ENCODE data around the gene NTM. TPM values are rescaled to one million over a fixed set of nuclear protein-coding genes. Genes with fewer than 3 reads are reported as not detected.

Gene NTM
- total RNA-seq, 1 experiment from 2014 or later: 8.6 TPM

GRCh38 chr11:132037467-132037862, 667.0 kb downstream of the NTM start:
- Histone ChIP-seq H3K4me3 (ENCODE audit: low read depth, low read length, poor library complexity, severe bottlenecking) (no peak overlapping the region), H3K9me3 (ENCODE audit: low read depth, low read length, poor library complexity, severe bottlenecking) (peaks cover 3% of the 10 kb centered on the region), H3K27me3 (replicated peaks; ENCODE audit: insufficient read depth, low read depth, low read length, poor library complexity) (no peaks in the 10 kb centered on the region), H3K4me1 (ENCODE audit: insufficient read depth, low read length, poor library complexity, severe bottlenecking) (peaks cover 11% of the 10 kb centered on the region), H3K27ac (ENCODE audit: low read depth, low read length, poor library complexity, severe bottlenecking) (no peak overlapping the region), H3K36me3 (ENCODE audit: insufficient read depth, low read length, poor library complexity, severe bottlenecking) (no peaks in the 10 kb centered on the region)
- TF ChIP-seq EZH2 (IDR thresholded peaks at IDR 0.05; ENCODE audit: borderline replicate concordance, low read depth, low read length, poor library complexity, severe bottlenecking) (no peak), CTCF (conservative IDR thresholded peaks at IDR 0.05; ENCODE audit: low read depth, low read length) (no peak)
- POLR2A ChIA-PET (ENCODE audit: low non-redundant PET): no interaction called here
- CTCF ChIA-PET: no interaction called here
- no peak for DNase-seq (ENCODE audit: low spot score)
- BruUV-seq (replicated peaks): no TSS peak
- intact Hi-C loops (cut with micrococcal nuclease; ENCODE audit: unreplicated experiment): no loop called here

GRCh38 chr11:132037956-132038355, 667.5 kb downstream of the NTM start:
- Histone ChIP-seq H3K9me3 (ENCODE audit: low read depth, low read length, poor library complexity, severe bottlenecking) (peaks cover 3% of the 10 kb centered on the region), H3K27ac (ENCODE audit: low read depth, low read length, poor library complexity, severe bottlenecking) (no peak overlapping the region), H3K36me3 (ENCODE audit: insufficient read depth, low read length, poor library complexity, severe bottlenecking) (no peaks in the 10 kb centered on the region), H3K4me1 (ENCODE audit: insufficient read depth, low read length, poor library complexity, severe bottlenecking) (peaks cover 7% of the 10 kb centered on the region), H3K27me3 (replicated peaks; ENCODE audit: insufficient read depth, low read depth, low read length, poor library complexity) (no peaks in the 10 kb centered on the region), H3K4me3 (ENCODE audit: low read depth, low read length, poor library complexity, severe bottlenecking) (no peak overlapping the region)
- no peak for TF ChIP-seq EZH2 (IDR thresholded peaks at IDR 0.05; ENCODE audit: borderline replicate concordance, low read depth, low read length, poor library complexity, severe bottlenecking)
- no peak for DNase-seq (ENCODE audit: low spot score)
- intact Hi-C loops (cut with micrococcal nuclease; ENCODE audit: unreplicated experiment): no loop called here
- ChIA-PET POLR2A (ENCODE audit: low non-redundant PET) (no interaction called here), CTCF (no interaction called here)
- BruUV-seq (replicated peaks): no TSS peak

DNA sequence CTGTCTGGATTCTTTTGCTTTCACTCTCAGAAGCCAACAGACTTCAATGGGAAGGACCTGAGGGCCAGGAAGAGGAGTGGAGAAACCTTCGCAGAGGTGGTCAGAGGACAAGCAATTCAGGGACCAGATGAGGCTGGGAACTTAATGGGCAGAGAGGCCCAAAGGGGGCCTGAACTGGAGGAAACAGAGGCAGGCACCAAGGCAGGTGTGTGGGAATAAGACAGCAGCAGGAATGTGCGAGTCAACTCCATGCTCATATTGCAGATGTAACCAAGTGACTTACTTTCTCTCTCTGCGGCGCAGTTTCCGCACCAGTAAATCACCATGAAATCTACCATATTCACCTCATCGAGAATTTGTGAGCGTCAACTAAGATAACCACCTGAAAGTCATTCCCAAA, 669.1 kb downstream of the NTM start:
- Histone ChIP-seq H3K27me3 (replicated peaks; ENCODE audit: insufficient read depth, low read depth, low read length, poor library complexity) (no peaks in the 10 kb centered on the region), H3K9me3 (ENCODE audit: low read depth, low read length, poor library complexity, severe bottlenecking) (peaks cover 3% of the 10 kb centered on the region), H3K4me1 (ENCODE audit: insufficient read depth, low read length, poor library complexity, severe bottlenecking) (peaks cover 3% of the 10 kb centered on the region), H3K27ac (ENCODE audit: low read depth, low read length, poor library complexity, severe bottlenecking) (no peak overlapping the region), H3K4me3 (ENCODE audit: low read depth, low read length, poor library complexity, severe bottlenecking) (no peak overlapping the region), H3K36me3 (ENCODE audit: insufficient read depth, low read length, poor library complexity, severe bottlenecking) (no peaks in the 10 kb centered on the region)
- DNase-seq (ENCODE audit: low spot score): no peak
- BruUV-seq (replicated peaks): no TSS peak
- ChIA-PET CTCF (no interaction called here), POLR2A (ENCODE audit: low non-redundant PET) (no interaction called here)
- no peak for TF ChIP-seq EZH2 (IDR thresholded peaks at IDR 0.05; ENCODE audit: borderline replicate concordance, low read depth, low read length, poor library complexity, severe bottlenecking)
- no peak for TF ChIP-seq CTCF (conservative IDR thresholded peaks at IDR 0.05; ENCODE audit: low read depth, low read length)
- intact Hi-C loops (cut with micrococcal nuclease; ENCODE audit: unreplicated experiment): no loop called here

DNA sequence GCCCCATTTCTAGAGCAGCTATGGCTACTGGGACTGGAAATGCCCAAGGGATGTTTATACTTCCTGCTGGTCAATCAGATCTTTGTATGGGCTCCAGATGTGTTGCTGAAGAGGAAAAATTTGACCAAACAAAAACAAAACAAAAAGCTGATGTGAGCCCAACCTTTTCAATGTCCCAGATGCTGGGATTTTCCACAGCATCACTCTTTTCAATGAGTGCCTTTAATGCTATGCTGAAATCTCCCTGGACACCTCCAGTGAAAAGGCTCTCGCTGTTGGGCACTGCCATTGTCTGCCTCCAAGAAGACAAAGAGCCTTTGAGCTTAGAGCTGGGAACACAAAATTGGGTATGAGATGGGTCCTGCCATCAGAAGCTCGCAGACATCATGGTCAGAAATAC, 671.9 kb downstream of the NTM start:
- DNase-seq (ENCODE audit: low spot score): no peak
- Histone ChIP-seq H3K4me1 (ENCODE audit: insufficient read depth, low read length, poor library complexity, severe bottlenecking) (peaks cover 22% of the 10 kb centered on the region), H3K9me3 (ENCODE audit: low read depth, low read length, poor library complexity, severe bottlenecking) (no peaks in the 10 kb centered on the region), H3K27ac (ENCODE audit: low read depth, low read length, poor library complexity, severe bottlenecking) (no peak overlapping the region), H3K36me3 (ENCODE audit: insufficient read depth, low read length, poor library complexity, severe bottlenecking) (no peaks in the 10 kb centered on the region), H3K4me3 (ENCODE audit: low read depth, low read length, poor library complexity, severe bottlenecking) (no peak overlapping the region), H3K27me3 (replicated peaks; ENCODE audit: insufficient read depth, low read depth, low read length, poor library complexity) (no peaks in the 10 kb centered on the region)
- intact Hi-C loops (cut with micrococcal nuclease; ENCODE audit: unreplicated experiment): no loop called here
- no TSS peak for BruUV-seq (replicated peaks)
- no peak for TF ChIP-seq EZH2 (IDR thresholded peaks at IDR 0.05; ENCODE audit: borderline replicate concordance, low read depth, low read length, poor library complexity, severe bottlenecking)
- no peak for TF ChIP-seq CTCF (conservative IDR thresholded peaks at IDR 0.05; ENCODE audit: low read depth, low read length)
- ChIA-PET POLR2A (ENCODE audit: low non-redundant PET) (no interaction called here), CTCF (no interaction called here)
